GM21619 (cell line): ENCODE results near the gene NEDD4.
"Not testable (repeated sequence)": the region's sequence is repeated elsewhere in the genome, so short reads cannot be mapped to it uniquely, and the experiment has no call there.

Source experiments
- ATAC-seq: cut with Tn5 transposase; IDR thresholded peaks from one replicate; pipeline ENCODE4 v1.9.1; 2021; ENCODE audit not compliant: unreplicated experiment

The NEDD4 gene

GRCh38 chr15:55786341-55786740, 207.1 kb downstream of the NEDD4 start:
- no peak for ATAC-seq

GRCh38 chr15:55785593-55785992, 207.8 kb downstream of the NEDD4 start:
- not testable (repeated sequence) for ATAC-seq

GRCh38 chr15:55784286-55784685, 209.1 kb downstream of the NEDD4 start:
- no peak for ATAC-seq

- no peak for ATAC-seq
Measured at GRCh38 chr15:55782901-55783300, 210.5 kb downstream of the NEDD4 start.

GRCh38 chr15:55780292-55780691, 213.1 kb downstream of the NEDD4 start:
- no peak for ATAC-seq

GRCh38 chr15:55778932-55779331, 214.5 kb downstream of the NEDD4 start:
- no peak for ATAC-seq
